ENCODE measurements around the gene OR6S1.

OR6S1 gene

GRCh38 chr14:20682127-20682434 lies 40.6 kb upstream of the OR6S1 start:
- Histone ChIP-seq H3K79me2 (ENCODE audit: control insufficient read depth, low read length) (no peaks in the 10 kb centered on the region), H3K4me2 (ENCODE audit: low read length) (peak overlapping the region; percentile 95), H3K4me3 (ENCODE audit: low read length) (peak overlapping the region; percentile 96), H3K27me3 (ENCODE audit: control insufficient read depth, low read length) (no peaks in the 10 kb centered on the region; the same call in 1 of the 2 replicates), H3K36me3 (ENCODE audit: control insufficient read depth, low read length) (no peaks in the 10 kb centered on the region), H3K27ac (ENCODE audit: low read depth, low read length) (peak overlapping the region; percentile 76), H3K9me3 (ENCODE audit: control insufficient read depth, insufficient read depth, low read length) (no peaks in the 10 kb centered on the region), H3F3A (ENCODE audit: control insufficient read depth, insufficient read depth) (peaks cover 31% of the 10 kb centered on the region), H3K4me1 (ENCODE audit: control insufficient read depth, low read length) (peaks cover 44% of the 10 kb centered on the region), H3K9me2 (replicated peaks; ENCODE audit: control insufficient read depth, low read length) (no peaks in the 10 kb centered on the region), H4K20me1 (ENCODE audit: control insufficient read depth, insufficient read depth, low read depth, low read length) (no peaks in the 10 kb centered on the region)
- no peak for TF ChIP-seq CTCF (IDR thresholded peaks at IDR 0.05; ENCODE audit: low read depth, low read length, poor library complexity, severe bottlenecking)
- no peak for TF ChIP-seq EZH2phosphoT487 (IDR thresholded peaks at IDR 0.05; ENCODE audit: borderline replicate concordance, low read length)

GRCh38 chr14:20681348-20682126 lies 40.0 kb upstream of the OR6S1 start:
- no peaks in the 10 kb centered on the region for H3K9me2 ChIP-seq (replicated peaks; ENCODE audit: control insufficient read depth, low read length)
- H3K27me3 ChIP-seq (ENCODE audit: control insufficient read depth, low read length), result peaks cover 5% of the 10 kb centered on the region
- TF ChIP-seq EZH2phosphoT487 (IDR thresholded peaks at IDR 0.05; ENCODE audit: borderline replicate concordance, low read length) (no peak), CTCF (IDR thresholded peaks at IDR 0.05; ENCODE audit: low read depth, low read length, poor library complexity, severe bottlenecking) (no peak)
- no peaks in the 10 kb centered on the region for H3K36me3 ChIP-seq (ENCODE audit: control insufficient read depth, low read length)
- H3K79me2 ChIP-seq (ENCODE audit: control insufficient read depth, low read length), result no peaks in the 10 kb centered on the region
- H3K9me3 ChIP-seq (ENCODE audit: control insufficient read depth, insufficient read depth, low read length), result no peaks in the 10 kb centered on the region
- peak overlapping the region; percentile 76 for H3K27ac ChIP-seq (ENCODE audit: low read depth, low read length)
- peaks cover 44% of the 10 kb centered on the region for H3K4me1 ChIP-seq (ENCODE audit: control insufficient read depth, low read length)
- no peaks in the 10 kb centered on the region for H4K20me1 ChIP-seq (ENCODE audit: control insufficient read depth, insufficient read depth, low read depth, low read length)
- H3F3A ChIP-seq (ENCODE audit: control insufficient read depth, insufficient read depth), result peaks cover 31% of the 10 kb centered on the region
- peak overlapping the region; percentile 96 for H3K4me3 ChIP-seq (ENCODE audit: low read length)
- H3K4me2 ChIP-seq (ENCODE audit: low read length), result peak overlapping the region; percentile 95

- H3K4me1 ChIP-seq (ENCODE audit: control insufficient read depth, low read length), result peaks cover 44% of the 10 kb centered on the region
- H3K9me2 ChIP-seq (replicated peaks; ENCODE audit: control insufficient read depth, low read length), result no peaks in the 10 kb centered on the region
- H3K79me2 ChIP-seq (ENCODE audit: control insufficient read depth, low read length), result no peaks in the 10 kb centered on the region
- no peaks in the 10 kb centered on the region for H3K36me3 ChIP-seq (ENCODE audit: control insufficient read depth, low read length)
- H3K27me3 ChIP-seq (ENCODE audit: control insufficient read depth, low read length), result peaks cover 11% of the 10 kb centered on the region
- no peaks in the 10 kb centered on the region for H3K9me3 ChIP-seq (ENCODE audit: control insufficient read depth, insufficient read depth, low read length)
- H4K20me1 ChIP-seq (ENCODE audit: control insufficient read depth, insufficient read depth, low read depth, low read length), result no peaks in the 10 kb centered on the region
- H3K4me3 ChIP-seq (ENCODE audit: low read length), result peak overlapping the region; percentile 96
- H3K4me2 ChIP-seq (ENCODE audit: low read length), result peak overlapping the region; percentile 95
- H3K27ac ChIP-seq (ENCODE audit: low read depth, low read length), result peak overlapping the region; percentile 76
- peaks cover 31% of the 10 kb centered on the region for H3F3A ChIP-seq (ENCODE audit: control insufficient read depth, insufficient read depth)
- no peak for TF ChIP-seq CTCF (IDR thresholded peaks at IDR 0.05; ENCODE audit: low read depth, low read length, poor library complexity, severe bottlenecking)
- TF ChIP-seq EZH2phosphoT487 (IDR thresholded peaks at IDR 0.05; ENCODE audit: borderline replicate concordance, low read length), result no peak
These were observed 39.4 kb upstream of the OR6S1 start for GRCh38 chr14:20680843-20681347.

All from DOHH2 (cell line).